GM21367 (cell line): ENCODE results near the gene MFRP.

Experiments used
- ATAC-seq: cut with Tn5 transposase; IDR thresholded peaks from one replicate; pipeline ENCODE4 v1.9.1; 2021; ENCODE audit not compliant: unreplicated experiment

MFRP gene

DNA sequence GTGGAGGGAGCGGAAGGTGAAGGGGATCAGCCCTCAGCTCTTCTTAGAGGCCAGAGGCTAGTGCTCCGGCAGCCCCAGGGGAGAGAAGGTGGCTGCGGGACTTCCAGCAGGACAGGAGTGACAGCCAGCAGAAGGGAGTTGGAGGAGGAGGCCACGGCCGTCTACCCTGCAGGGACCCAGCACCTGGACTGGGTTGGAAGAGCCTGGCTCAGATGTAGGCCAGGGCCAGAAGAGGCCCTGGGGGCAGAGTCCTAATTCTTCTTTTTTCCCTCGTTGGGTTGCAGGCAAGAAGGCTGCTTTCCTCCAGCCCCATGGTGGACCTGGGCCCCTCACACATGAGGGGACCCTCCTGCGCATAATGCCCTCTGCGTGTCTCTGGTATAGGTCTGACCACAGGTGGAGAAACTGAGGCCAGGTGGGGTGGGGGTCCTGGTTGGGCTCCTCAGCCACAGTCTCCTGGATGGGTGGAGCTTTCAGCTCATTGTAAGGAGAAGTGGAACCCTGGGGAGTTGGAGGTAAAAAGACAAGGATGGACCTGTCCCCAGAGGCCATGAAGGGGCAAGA is 27.3 kb downstream of the MFRP start:
- no peak for ATAC-seq

- no peak for ATAC-seq
Observed at GRCh38 chr11:119318240-119319135, 28.0 kb downstream of the MFRP start.

GRCh38 chr11:119317592-119318239 is 28.8 kb downstream of the MFRP start:
- ATAC-seq: no peak

DNA sequence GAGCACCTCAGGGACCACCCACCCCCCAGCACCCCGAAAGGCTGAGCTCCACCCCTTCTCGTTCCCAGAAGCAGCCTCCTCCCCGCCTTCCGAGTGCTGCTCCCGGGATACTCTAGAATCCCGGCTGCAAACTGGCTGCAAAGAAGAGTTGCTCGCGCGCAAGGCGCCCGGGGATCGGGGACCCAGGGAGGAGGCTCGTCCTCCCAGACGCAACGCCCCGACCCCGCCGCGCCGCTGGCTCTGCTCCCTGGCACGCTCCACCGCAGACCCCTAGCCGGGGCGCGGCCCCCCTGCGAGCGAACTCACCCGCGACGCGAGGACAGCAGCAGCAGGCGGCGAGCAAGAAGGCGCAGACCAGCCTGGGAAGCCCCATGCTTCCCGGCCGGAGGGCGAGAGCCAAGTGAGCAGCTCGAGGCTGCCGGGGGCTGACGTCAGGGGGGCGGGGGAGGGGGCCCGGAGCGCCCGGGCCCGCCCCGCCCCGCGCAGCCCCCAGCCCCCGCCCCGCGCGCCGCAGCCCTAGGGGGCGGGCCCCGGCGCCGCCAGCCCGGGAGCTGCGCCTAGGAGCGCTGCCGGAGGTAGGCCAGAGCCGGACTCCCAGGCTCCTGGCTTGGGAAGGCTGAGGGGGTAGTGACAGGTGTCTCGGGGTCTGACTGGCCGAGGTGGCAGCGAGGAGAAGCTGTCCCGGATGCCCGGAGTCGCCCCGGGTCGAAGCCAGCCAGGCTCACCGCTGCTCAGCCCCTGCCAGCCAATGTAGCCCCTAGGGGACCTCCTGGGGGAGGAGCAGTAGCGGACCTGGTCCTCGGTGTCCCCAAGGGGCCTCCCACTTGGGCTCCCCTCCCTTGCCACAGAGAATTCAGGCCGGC is 29.5 kb downstream of the MFRP start, which contains the start of gene MCAM:
TSS of gene MCAM (minus strand) at position 402 of the 863 bp plus-strand sequence. CDS start at position 373, 29 bp downstream.
- no peak for ATAC-seq

- ATAC-seq: no peak
Observed at GRCh38 chr11:119316016-119316728, 30.3 kb downstream of the MFRP start.

- ATAC-seq: no peak
Observed at GRCh38 chr11:119315131-119316015, 31.1 kb downstream of the MFRP start.

GRCh38 chr11:119314726-119315125 is 31.8 kb downstream of the MFRP start:
- no peak for ATAC-seq

GRCh38 chr11:119310682-119311052 is 35.8 kb downstream of the MFRP start:
- ATAC-seq: no peak

DNA sequence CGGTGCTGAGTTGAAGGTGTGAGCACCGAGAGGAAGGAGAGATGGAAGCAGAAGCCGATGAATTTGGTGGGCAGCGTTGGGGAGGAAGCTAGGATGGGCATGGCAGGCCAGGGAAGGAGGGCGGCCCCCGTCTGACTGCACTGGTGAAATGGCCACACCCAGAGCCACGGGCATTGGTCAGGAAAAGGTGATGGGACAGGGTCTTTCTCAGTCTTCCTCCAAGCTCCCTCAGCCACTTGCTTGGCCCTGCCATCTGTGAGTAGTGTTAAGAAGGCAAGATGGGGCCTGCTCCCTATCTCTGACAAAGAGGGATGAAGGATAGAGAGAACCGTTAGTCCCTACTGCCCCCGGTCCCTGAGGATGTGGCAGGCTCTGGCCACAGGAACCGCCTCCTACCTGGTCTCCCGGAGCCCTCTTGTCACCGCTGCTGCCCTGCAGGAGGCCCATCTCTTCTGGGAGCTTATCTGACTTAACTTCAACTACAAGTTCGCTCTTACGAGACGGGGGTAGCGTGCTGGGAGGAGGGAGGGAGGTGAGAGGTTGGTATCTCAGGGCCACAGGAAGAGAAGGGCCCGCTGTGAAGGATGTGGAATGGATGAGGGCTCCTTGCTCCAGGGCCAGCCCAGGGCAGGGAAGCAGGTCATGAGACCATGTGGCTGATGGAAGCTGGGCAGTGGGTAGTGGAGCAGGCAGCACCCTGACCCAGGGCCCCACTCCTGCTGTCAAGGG is 36.4 kb downstream of the MFRP start:
- no peak for ATAC-seq

DNA sequence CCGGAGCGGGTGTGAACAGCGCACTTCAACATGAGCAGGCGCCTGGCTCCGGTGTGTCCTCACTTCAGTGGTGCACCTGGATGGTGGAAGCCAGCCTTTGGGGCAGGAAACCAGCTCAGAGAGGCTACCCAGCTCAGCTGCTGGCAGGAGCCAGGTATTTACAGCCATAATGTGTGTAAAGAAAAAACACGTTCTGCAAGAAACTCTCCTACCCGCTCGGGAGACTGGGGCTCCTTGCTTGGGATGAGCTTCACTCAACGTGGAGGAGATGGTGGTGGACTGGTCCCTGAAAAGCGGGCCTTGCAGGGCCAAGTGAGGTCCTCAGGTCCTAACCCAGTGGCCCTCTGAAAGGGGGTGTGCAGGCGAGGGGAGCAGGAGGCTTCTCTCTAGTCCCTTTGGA is 37.1 kb downstream of the MFRP start:
- ATAC-seq: no peak

DNA sequence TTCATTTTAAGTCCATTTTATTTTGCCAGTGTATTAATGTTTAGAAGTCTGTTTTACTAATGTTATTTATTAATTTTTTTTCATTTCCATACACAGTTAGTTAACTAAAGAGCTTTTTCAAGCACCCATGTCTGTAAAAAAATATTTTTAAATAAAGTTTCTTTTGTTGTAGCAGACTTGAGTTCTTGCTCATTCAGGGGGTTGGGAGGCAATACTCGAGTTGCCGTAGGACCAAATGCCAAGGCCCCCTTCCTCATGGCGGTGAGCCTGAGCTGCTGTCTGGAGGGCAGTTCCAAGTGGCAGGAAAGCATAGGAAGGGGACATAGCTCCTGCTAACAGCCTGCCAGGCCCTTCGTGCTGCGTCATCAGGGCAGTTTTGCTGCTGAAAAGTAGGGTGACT is 38.5 kb downstream of the MFRP start:
- no peak for ATAC-seq

GRCh38 chr11:119307219-119307618 is 39.3 kb downstream of the MFRP start:
- no peak for ATAC-seq

DNA sequence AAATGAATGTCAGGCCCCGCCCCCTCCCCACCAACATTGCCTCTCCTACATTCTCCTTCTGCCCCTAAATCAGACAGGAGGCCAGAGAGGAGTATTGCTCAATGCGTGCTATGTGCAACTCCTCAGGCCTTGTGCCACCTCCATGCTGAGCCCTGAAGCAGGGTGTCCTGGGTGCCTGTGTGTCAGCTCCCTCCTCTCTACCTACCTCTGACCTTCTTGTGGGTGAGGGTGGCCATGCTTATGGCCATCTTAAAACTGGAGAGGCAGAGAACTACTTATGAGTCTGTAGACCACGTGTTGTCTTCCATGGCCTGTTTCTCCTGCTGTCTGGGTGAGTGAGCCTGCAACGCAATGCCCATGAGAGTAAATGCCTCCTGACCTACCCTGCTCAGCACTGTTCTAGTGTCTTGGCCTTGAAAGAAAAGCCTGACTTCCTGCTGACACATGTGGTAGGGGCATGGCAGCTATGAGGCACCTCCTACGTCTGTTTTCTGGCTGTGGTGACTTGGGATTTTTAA is 40.1 kb downstream of the MFRP start:
- no peak for ATAC-seq

DNA sequence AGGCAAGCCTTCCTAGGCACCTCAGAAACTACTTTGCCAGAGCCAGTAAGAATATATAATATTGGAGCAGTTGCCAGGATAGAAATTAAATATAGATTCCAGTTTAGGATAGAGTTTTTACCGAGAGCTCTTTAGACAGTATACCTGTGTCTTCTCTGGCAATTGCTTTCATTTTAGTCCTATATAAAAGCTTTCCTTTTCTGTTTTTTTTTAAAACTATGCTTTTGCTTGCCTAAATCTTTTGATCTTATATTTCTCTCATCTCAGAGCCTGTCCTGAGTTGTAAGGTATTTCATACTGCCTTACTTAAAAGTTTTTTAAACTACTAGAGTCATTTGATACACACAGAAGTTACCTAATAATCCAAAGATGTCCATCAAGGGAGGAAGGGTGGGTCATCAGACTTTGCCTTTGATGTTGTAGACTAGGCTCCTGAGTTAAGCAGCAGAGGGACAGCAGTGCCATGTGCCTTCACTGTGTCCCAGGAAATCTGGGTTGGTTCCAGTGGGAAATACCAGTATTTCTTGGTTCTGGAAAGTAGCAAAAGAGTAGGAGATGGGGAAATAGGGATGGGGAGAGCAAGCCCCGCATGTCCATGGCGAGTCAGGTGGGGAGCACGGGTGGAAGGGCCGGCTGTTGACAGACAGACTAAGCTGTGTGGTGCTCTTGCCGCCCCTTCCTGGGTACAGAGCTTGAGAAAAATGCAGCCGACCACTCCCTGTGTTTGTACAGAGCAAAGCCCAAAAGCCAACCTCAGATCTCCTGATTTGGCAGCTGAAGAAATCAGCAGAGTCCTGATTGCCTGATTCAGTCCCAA is 40.7 kb downstream of the MFRP start:
- ATAC-seq: no peak

- no peak for ATAC-seq
Observed at GRCh38 chr11:119303227-119303718, 43.2 kb downstream of the MFRP start.

- ATAC-seq: no peak
Observed at GRCh38 chr11:119300198-119300964, 46.1 kb downstream of the MFRP start.

GRCh38 chr11:119299416-119299815 is 47.1 kb downstream of the MFRP start:
- no peak for ATAC-seq
